ENCODE results near the gene GLP1R.

The GLP1R gene

GRCh38 chr6:39077882-39078594 lies 29.5 kb downstream of the GLP1R start:
- no peak overlapping the region for H3K4me3 ChIP-seq (ENCODE audit: low read depth, low read length)
- no peak for TF ChIP-seq CTCF (conservative IDR thresholded peaks at IDR 0.05; ENCODE audit: low read depth, low read length)
- no peak for DNase-seq (ENCODE audit: low read depth)

GRCh38 chr6:39078695-39079094 lies 30.1 kb downstream of the GLP1R start:
- no peak for DNase-seq (ENCODE audit: low read depth)
- TF ChIP-seq CTCF (conservative IDR thresholded peaks at IDR 0.05; ENCODE audit: low read depth, low read length), result no peak
- no peak overlapping the region for H3K4me3 ChIP-seq (ENCODE audit: low read depth, low read length)

GRCh38 chr6:39079197-39080125 lies 30.9 kb downstream of the GLP1R start:
- no peak overlapping the region for H3K4me3 ChIP-seq (ENCODE audit: low read depth, low read length)
- TF ChIP-seq CTCF (conservative IDR thresholded peaks at IDR 0.05; ENCODE audit: low read depth, low read length), result no peak
- no peak for DNase-seq (ENCODE audit: low read depth)

GRCh38 chr6:39080246-39080875 lies 31.8 kb downstream of the GLP1R start:
- TF ChIP-seq CTCF (conservative IDR thresholded peaks at IDR 0.05; ENCODE audit: low read depth, low read length), result no peak
- no peak for DNase-seq (ENCODE audit: low read depth)
- H3K4me3 ChIP-seq (ENCODE audit: low read depth, low read length), result no peak overlapping the region

GRCh38 chr6:39082310-39082709 lies 33.7 kb downstream of the GLP1R start:
- TF ChIP-seq CTCF (conservative IDR thresholded peaks at IDR 0.05; ENCODE audit: low read depth, low read length), result no peak
- H3K4me3 ChIP-seq (ENCODE audit: low read depth, low read length), result no peak overlapping the region
- DNase-seq (ENCODE audit: low read depth), result no peak

- H3K4me3 ChIP-seq (ENCODE audit: low read depth, low read length), result no peak overlapping the region
- no peak for DNase-seq (ENCODE audit: low read depth)
- no peak for TF ChIP-seq CTCF (conservative IDR thresholded peaks at IDR 0.05; ENCODE audit: low read depth, low read length)
Measured at GRCh38 chr6:39083231-39083634, 34.7 kb downstream of the GLP1R start.
